ENCODE results near the gene AK4.
A peak's percentile ranks its signal among the peaks of the same experiment; 100 is the strongest.
"Not testable (repeated sequence)": the region's sequence is repeated elsewhere in the genome, so short reads cannot be mapped to it uniquely, and the experiment has no call there.

AK4 gene

DNA sequence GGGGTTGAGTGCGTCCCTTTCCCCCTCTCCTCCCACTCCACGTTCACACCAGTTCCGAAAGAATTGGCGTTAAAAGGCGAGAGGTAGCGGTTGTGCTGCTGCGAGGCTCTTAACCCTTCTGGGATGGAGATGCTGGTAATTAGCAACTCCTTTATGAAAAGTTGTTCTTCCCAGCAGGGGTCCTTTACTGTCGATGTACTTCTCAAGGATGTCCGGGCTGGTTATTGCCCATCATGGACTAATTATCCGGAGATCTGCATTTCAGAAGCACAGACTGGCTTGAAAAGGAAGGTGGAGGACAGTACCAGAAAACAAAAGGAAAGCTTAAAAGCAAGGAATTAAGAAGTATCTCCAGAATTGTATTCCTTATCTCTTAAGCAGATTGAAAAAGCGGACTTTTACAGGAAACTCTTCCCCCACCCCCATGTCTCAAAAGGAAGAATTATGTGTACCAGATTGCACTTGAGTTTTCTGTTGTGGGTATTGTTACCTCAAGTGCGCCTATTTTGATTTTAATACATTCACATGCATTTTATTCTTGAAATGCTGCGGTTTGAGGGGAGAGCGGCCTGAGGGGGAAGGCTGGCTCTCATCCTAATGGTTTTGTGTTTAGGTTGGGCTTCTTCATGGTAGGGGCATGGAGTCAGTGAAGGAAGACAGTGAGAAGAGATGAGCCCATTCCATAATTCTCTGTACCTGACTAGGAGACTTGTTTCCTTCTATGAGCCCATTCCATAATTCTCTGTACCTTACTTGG lies 1.5 kb downstream of the AK4 start:
- no peak for DNase-seq (ENCODE audit: low read depth, low spot score)
- H3K27ac ChIP-seq: peak overlapping the region; percentile 52

DNA sequence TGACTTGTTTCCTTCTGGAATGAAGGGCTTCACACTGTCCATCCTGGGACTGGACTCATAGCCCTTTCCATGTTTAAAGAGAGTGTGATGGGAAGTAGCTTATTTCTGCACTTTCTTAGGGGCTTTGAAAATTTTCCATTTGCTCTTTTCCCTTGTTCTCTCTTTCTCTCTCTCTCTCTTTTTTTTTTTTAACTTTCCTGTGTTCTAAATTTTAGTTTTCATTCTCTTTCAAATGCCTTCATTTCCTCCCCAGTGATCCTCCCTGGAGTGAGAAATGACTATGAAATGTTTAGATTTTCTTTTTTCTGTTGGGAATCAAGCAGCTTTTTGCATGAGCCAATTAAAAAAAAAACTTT lies 2.1 kb downstream of the AK4 start:
- DNase-seq (ENCODE audit: low read depth, low spot score): no peak
- H3K27ac ChIP-seq: no peak overlapping the region

DNA sequence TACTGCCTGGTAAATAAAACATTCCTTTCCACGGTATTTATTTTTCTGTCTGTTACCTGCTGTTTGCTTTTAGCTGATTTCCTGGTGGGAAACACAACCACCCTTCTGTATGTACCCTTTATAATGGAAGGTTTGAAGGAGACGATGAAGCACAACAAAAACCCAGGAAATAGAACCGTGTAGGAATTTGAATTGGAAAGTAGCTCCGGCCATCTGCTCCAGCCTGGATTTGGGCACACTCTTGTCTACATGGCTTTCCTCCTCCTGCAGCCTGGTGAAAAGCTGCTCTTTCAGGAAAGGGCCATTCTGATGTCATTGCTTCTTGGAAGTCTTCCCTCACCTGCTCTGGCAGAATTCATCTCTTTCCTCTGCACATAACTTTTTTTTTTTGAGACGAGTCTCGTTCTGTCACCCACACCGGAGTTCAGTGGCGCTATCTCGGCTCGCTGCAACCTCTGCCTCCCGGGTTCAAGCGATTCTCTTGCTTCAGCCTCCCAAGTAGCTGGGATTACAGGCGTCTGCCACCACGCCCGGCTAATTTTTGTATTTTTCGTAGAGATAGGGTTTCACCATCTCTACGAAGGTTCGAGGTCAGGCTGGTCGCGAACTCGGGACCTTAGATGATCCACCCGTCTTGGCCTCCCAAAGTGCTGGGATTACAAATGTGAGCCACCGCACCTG lies 2.7 kb downstream of the AK4 start:
- H3K27ac ChIP-seq: no peak overlapping the region
- no peak for DNase-seq (ENCODE audit: low read depth, low spot score)

DNA sequence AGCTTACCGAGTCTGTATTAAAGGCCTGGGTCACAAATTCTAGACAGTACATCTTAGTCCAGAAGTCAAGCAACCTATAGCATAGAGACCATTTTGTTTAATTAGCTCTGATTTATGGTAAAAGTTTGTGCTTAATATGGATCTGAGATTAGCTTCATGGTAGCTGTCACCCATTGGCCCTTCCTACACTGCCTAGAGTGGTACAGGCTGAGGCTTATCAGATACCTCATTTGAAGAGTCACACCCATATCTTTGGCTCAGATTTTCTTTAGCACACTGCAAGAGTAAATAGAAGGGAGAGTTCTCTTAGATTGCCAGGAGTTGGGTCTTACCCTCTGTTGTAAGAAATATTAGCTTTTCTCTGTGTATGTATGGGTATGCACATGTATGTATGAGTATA lies 3.6 kb downstream of the AK4 start:
- DNase-seq (ENCODE audit: low read depth, low spot score): no peak
- no peak overlapping the region for H3K27ac ChIP-seq

DNA sequence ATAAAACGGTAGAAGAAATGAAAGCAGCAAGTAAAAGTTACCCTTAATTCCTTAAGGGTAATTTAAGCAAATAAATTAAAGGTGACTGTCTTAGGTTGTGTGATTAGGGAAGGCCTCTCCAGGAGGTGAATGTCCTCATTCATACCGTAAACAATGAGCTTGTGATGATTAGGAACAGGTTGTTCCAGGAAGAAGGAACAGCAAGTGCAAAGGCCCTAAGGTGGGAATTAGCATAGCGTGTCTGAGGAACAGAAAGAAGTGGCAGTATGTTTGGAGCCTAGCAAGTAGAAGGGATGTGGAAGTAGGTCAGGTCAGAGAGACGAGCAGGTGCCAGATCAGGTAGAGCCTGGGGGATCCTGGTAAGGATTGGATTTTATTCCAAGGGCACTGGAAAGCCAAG lies 5.6 kb downstream of the AK4 start:
- no peak overlapping the region for H3K27ac ChIP-seq
- no peak for DNase-seq (ENCODE audit: low read depth, low spot score)

DNA sequence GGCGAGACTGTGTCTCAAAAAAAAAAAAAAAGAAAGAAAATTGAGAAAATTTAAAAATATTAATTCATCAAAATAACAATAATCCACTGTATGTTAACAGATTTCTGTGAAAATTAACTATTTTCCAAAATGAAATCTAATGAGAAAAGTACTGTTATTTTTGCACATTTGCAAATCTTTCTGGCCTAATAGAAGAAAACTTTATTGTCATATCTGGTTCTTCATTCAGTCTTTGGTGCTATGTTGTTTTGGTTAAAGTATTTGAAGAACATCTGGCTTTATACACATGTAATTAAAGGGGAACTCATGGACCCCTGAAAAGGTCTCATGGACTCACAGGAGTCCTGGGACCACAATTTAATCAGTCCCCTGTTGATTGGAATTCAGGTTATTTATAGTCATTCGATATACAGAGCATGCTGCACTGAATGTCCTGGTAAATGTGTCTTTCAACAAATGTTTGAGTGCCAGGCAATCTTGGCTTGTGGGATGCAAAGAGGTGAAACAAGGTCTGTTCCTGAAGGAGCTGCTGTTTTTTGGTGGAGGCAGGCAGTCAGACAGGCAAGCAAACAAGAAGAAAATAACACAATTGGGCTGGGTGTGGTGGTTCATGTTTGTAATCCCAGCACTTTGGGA lies 9.0 kb downstream of the AK4 start:
- H3K27ac ChIP-seq: no peak overlapping the region
- DNase-seq (ENCODE audit: low read depth, low spot score): no peak

DNA sequence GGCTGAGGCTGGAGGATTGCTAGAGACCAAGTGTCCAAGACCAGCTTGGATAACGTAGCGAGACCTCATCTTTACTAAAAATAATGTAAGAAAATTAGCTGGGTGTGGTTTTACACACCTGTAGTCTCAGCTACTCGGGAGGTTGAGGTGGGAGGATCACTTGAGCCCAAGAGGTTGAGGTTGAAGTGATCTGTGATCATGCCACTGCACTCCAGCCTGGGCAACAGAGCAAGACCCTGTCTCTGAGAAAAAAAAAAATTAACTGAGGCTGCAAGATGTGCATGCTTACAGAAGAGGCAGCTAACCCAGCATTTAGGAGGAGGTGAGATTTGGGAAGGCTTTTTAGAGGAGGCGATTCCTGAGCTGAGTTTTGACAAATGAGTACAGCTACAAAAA lies 9.5 kb downstream of the AK4 start:
- no peak for DNase-seq (ENCODE audit: low read depth, low spot score)

DNA sequence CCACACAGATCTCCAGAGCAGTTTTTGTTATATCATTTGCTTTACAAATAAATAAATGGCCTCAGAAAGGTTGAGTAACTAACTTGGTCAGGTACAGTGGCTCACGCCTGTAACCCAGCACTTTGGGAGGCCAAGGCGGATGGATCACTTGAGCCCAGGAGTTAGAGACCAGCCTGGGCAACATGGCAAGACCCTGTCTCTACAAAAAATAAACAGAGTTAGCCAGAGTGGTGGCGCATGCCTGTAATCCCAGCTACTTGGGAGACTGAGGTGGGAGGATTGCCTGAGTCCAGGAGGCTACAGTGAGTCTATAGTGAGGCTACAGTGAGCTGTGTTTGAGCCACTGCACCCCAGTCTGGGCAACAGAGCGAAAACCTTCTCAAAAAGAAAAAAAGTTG lies 11.3 kb downstream of the AK4 start:
- not testable (repeated sequence) for DNase-seq (ENCODE audit: low read depth, low spot score); H3K27ac ChIP-seq

More for the DNA sequence above, 9.5 kb downstream of the AK4 start:
- H3K27ac ChIP-seq: no peak overlapping the region

DNA sequence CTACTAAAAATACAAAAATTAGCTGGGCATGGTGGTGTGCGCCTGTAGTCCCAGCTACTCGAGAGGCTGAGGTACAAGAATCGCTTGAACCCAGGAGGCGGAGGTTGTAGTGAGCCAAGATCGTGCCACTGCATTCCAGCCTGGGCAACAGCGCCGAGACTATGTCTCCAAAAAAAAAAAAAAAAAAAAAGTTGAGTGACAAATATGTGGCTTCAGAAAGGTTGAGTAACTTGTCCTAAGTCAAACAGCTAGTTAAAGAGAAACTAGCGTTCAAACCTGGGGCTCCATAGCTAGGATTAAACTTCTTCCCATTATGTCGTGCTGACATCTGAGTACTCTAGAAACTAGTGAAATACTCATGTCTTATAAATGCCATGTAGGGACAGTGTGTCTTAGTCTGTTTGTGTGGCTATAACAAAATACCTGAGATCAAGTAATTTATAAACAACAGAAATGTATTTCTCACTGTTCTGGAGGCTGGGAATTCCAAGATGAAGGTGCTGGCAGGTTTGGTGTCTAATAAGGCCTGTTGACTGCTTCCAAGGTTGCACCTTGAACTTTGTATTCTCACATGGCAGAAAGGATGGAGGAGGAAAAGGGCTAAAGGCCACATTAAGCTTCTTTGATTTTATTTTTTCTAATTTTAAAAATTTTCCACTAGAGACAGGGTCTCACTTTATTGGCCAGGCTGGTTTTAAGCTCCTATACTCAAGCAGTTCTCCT lies 12.0 kb downstream of the AK4 start:
- no peak overlapping the region for H3K27ac ChIP-seq
- DNase-seq (ENCODE audit: low read depth, low spot score): no peak

DNA sequence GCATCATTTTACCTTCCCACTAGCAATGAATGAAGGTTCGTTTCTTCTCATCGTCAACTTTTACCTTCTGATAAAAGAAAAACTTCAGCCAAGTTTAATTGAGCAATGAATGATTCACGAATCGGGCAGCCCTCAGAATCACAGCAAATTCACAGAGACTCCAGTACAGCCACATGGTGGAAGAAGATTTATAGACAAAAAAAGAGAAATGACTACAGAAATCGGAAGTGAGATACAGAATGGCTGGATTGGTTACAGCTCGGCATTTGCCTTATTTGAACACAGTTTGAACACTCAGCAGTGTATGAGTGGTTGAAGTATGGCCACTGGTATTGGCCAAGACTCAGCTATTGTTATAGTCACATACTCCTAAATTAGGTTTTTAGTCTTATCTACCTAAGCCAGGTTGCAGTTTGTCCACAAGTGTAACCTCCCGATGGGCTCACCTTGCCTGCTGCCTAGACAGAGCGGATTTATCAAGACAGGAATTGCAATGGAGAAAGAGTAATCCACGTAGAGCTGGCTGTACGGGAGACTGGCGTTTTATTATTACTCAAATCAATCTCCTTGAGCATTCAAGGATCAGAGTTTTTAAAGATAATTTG lies 15.3 kb downstream of the AK4 start:
- H3K27ac ChIP-seq: no peak overlapping the region
- no peak for DNase-seq (ENCODE audit: low read depth, low spot score)

DNA sequence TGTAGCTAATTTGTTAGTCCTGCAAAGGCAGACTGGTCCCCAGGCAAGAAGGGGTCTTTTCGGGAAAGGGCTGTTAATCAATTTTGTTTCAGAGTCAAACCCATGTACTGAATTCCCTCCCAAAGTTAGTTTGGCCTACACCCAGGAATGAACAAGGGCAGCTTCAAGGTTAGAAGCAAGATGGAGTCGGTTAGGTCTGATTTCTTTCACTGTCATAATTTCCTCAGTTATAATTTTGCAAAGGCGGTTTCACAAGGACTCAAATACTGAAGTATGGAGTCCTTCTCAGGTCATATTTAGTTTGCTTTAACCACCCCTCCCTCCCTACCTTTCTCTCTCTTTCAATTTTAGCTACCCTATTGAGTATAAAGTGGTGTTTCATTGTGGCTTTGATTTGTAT lies 16.1 kb downstream of the AK4 start:
- not testable (repeated sequence) for H3K27ac ChIP-seq; DNase-seq (ENCODE audit: low read depth, low spot score)

DNA sequence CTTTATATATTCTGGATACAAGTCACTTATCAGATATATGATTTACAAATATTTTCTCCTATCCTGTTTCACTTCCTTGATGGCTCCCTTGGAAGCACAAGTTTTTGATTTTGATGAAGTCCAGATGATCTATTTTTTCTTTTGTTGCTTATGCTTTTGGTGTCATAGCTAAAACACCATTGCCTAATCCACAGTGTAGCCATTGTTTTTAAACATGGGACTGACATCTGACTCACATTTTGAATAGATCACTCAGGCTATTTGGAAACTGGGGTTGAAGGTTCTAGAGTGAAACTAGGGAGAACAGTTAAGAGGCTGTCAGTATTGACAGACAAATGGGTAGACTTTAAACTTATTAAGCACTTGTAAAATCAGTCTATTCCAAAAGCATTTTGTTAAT lies 16.6 kb downstream of the AK4 start:
- H3K27ac ChIP-seq: no peak overlapping the region
- no peak for DNase-seq (ENCODE audit: low read depth, low spot score)

DNA sequence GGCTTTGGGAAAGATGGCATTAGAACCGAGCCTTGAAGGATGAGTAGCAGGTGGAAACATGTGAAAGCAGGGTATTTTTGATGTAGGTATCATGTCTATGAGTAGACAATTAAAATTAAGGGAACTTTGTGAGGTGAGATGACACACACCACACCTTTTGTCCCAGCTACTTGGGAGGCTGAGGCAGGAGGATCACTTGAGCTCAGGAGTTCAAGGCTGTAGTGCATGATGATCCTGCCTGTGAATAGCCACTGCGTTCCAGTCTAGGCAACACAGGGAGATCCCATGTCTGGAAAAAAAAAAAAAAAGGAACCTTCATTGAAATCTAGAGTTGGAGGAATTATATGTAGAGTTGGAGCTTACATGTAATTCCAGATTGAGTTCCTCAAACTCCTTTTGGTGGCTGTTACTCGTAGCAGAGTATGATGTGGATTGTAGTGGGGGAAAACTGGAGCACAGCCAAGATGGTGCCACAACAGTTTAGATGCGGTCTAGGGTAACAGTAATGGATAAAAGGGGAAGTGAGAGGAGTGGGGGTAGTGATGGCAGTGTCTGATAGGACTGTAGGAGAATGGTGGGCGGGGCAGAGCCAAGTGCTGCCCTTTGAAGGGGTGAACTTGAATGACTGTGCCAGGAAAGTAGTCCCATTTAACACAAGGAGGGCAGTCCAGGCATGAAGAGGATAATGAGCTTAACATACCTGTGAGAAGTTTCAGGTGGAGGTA lies 17.4 kb downstream of the AK4 start:
- no peak for DNase-seq (ENCODE audit: low read depth, low spot score)
- H3K27ac ChIP-seq: no peak overlapping the region

DNA sequence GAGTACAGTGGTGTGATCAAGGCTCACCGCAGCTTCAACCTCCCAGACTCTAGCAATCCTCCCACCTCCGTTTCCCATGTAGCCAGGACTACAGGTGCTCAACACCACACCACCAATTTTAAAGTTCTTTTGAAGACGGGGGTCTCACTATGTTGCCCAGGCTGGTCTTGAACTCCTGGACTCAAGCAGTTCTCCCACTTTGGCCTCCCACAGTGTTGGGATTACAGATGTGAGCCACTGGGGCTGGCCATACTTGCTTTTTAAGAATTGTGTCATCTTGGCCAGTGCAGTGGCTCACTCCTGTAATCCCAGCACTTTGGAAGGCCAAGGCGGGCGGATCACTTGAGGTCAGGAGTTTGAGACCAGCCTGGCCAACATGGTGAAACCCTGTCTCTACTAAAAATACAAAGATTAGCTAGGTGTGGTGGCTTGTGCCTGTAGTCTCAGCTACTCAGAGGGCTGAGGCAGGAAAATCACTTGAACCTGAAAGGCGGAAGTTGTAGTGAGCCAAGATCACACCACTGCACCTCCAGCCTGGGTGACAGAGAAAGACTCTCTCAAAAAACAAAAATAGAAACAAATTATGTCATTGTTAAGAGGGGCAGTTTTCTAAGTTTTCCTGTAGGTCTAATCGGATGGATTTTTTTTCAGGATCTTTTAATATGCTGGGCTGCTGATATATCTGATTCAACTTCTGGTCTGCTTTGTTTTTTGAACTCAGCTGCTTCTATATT lies 18.7 kb downstream of the AK4 start:
- no peak for DNase-seq (ENCODE audit: low read depth, low spot score)
- H3K27ac ChIP-seq: no peak overlapping the region

DNA sequence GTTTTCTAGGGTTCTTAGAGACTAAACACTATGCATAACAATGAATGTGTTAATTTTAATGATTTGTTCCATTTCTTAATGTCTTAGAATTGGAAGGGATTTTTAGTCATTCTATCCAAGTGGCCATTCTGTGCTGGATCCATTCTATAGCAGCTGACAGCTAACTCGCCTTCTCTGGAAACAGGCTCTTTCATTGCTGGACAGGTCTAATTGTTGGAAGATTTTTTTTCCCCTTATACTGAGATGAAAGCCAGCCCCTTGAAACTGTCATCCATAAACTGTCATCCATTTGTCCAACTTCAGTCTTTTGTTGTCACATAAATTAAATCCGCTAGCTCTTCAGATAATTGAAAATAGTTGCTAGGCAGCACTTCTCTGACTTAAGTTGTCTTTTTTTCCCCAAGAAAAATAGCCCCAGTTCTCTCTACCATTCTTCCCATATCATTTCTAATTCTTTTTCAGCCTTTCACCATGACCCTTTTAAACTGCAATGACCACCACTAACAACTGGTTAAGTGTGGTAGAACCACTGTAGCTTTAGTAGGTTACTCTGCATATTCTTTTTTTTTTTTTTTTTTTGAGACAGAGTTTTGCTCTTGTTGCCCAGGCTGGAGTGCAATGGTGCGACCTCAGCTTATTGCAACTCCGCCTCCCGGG lies 19.7 kb downstream of the AK4 start:
- no peak overlapping the region for H3K27ac ChIP-seq
- no peak for DNase-seq (ENCODE audit: low read depth, low spot score)

DNA sequence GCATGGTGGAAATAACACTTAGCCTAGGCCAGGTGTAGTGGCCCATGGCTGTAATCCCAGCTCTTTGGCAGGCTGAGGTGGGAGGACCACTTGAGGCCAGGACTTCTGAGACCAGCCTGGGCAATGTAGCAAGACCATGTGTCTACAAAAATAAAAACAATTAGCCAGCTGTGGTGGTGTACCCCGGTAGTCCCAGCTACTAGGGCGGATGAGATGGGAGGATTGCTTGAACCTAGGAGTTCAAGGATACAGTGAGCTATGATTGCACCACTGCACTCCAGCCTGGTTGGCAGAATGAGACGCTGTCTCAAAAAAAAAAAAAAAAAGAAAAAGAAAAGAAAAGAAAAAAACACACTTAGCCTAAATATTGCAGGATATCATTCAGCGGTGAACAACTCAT lies 20.9 kb downstream of the AK4 start:
- DNase-seq (ENCODE audit: low read depth, low spot score): no peak
- H3K27ac ChIP-seq: no peak overlapping the region

DNA sequence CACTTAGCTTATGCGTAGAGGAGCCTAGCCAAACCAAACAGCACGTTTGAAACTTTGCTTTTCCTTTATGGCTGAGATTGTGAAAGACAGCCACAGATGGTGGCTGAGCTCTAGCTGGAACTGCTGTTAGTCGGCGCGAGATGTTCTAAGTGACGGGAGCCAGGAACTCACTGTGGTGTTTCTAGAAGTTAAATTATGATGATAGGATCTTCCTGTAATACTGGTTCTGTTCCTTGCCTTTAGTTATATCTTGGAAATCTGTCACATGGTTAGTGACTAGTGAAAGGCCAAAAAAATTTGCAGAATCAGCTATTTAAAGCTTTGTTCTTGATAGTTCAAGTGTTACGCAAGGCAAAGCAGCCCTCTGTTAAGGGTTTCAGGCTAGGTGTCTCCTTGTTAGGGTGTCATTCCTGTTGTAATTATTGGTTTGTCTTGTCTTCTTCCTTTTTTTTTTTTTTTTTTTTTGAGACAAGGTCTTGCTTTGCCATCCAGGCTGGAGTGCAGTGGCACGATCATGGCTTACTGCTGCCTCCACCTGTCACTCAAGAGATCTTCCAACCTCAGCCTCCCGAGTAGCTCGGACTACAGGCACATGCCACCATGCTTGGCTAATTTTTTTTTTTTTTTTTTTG lies 22.6 kb downstream of the AK4 start:
- H3K27ac ChIP-seq: no peak overlapping the region
- no peak for DNase-seq (ENCODE audit: low read depth, low spot score)

DNA sequence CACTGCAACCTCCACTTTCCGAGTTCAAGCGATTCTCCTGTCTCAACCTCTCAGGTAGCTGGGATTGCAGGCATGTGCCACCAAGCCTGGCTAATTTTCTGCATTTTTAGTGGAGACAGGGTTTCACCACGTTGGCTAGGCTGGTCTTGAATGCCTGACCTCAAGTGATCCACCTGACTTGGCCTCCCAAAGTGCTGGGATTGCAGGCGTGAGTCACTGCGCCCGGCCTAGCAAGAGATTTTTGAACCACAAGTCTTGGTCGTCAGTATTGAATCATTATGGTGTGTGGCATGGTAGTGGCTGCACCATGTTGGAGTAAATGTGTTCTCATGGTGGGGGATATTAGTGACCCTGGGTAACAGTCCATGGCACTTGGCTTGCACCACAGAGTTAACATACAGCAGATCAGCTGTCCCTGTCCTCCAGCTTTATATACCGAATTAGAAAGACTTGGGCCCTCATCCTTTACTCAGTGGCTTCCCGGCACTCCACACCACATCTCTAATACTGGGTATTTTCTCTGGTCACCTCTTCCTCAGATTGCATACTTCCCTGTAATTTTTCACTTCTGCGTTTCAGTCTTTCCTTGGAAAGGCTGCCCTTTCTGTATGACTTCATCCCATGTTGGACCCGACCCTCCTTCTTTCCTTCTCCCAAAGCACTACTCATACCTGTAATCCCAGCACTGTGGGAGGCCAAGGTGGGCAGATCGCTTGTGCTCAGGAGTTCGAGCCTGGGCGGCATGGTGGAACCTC lies 25.1 kb downstream of the AK4 start:
- no peak for DNase-seq (ENCODE audit: low read depth, low spot score)
- no peak overlapping the region for H3K27ac ChIP-seq

All from epithelial cell of prostate (primary cell).